AML-193 (cell line): ENCODE data around the gene F2RL1.
A peak's percentile ranks its signal among the peaks of the same experiment; 100 is the strongest.
"Not testable (repeated sequence)": the region's sequence is repeated elsewhere in the genome, so short reads cannot be mapped to it uniquely, and the experiment has no call there.

Experiments used
- DNase-seq, 2 experiments: peaks; one replicate each; lab custom pipeline; 2025; lab: John Stamatoyannopoulos, UW

Gene F2RL1

GRCh38 chr5:76818844-76819831, at the start of gene F2RL1:
F2RL1 (plus strand) TSS chr5:76819030; CDS start chr5:76819183, 153 bp downstream.
- DNase-seq = peak in 1 of 2 experiments; percentile 3

GRCh38 chr5:76771041-76771440, 47.8 kb upstream of the F2RL1 start:
- DNase-seq = not testable (repeated sequence)

GRCh38 chr5:76771705-76772405, 47.0 kb upstream of the F2RL1 start:
- no peak for DNase-seq

- no peak for DNase-seq
These were observed 42.9 kb upstream of the F2RL1 start for GRCh38 chr5:76775921-76776320.

- DNase-seq = no peak
These were observed 42.4 kb upstream of the F2RL1 start for GRCh38 chr5:76776391-76776790.

- DNase-seq = not testable (repeated sequence)
These were observed 38.2 kb upstream of the F2RL1 start for GRCh38 chr5:76780616-76781015.

GRCh38 chr5:76781775-76782174, 37.1 kb upstream of the F2RL1 start:
- no peak for DNase-seq

GRCh38 chr5:76782444-76782843, 36.4 kb upstream of the F2RL1 start:
- no peak for DNase-seq

GRCh38 chr5:76787237-76787636, 31.6 kb upstream of the F2RL1 start:
- no peak for DNase-seq

- no peak for DNase-seq
These were observed 30.5 kb upstream of the F2RL1 start for GRCh38 chr5:76788362-76788761.

- DNase-seq = not testable (repeated sequence)
These were observed 29.6 kb upstream of the F2RL1 start for GRCh38 chr5:76789275-76789674.

GRCh38 chr5:76789991-76790581, 28.7 kb upstream of the F2RL1 start:
- no peak for DNase-seq

GRCh38 chr5:76790632-76791290, 28.1 kb upstream of the F2RL1 start:
- DNase-seq = no peak

- DNase-seq = no peak
These were observed 27.4 kb upstream of the F2RL1 start for GRCh38 chr5:76791461-76791860.

- DNase-seq = no peak
These were observed 24.0 kb upstream of the F2RL1 start for GRCh38 chr5:76794871-76795270.

GRCh38 chr5:76799588-76799987, 19.2 kb upstream of the F2RL1 start:
- no peak for DNase-seq

- DNase-seq = no peak
These were observed 18.3 kb upstream of the F2RL1 start for GRCh38 chr5:76800579-76800978.

GRCh38 chr5:76801159-76801802, 17.5 kb upstream of the F2RL1 start:
- no peak for DNase-seq

GRCh38 chr5:76801803-76802195, 17.0 kb upstream of the F2RL1 start:
- no peak for DNase-seq

- no peak for DNase-seq
These were observed 14.6 kb upstream of the F2RL1 start for GRCh38 chr5:76804266-76804665.

- no peak for DNase-seq
These were observed 12.9 kb upstream of the F2RL1 start for GRCh38 chr5:76805821-76806505.
